DMS153 (cell line): ENCODE data around the gene ODC1.

Source experiments
- DNase-seq: peaks from one replicate; lab custom pipeline; 2025; lab: John Stamatoyannopoulos, UW

The ODC1 gene

GRCh38 chr2:10433947-10434885 is 13.9 kb downstream of the ODC1 start:
- DNase-seq, result no peak

- DNase-seq, result no peak
Observed at GRCh38 chr2:10433264-10433946, 14.7 kb downstream of the ODC1 start.

GRCh38 chr2:10432311-10433181 is 15.6 kb downstream of the ODC1 start:
- DNase-seq, result no peak

- no peak for DNase-seq
Observed at GRCh38 chr2:10431797-10432196, 16.3 kb downstream of the ODC1 start.

- no peak for DNase-seq
Observed at GRCh38 chr2:10430886-10431622, 17.1 kb downstream of the ODC1 start.

GRCh38 chr2:10428924-10429323 is 19.2 kb downstream of the ODC1 start:
- no peak for DNase-seq

GRCh38 chr2:10428355-10428754 is 19.8 kb downstream of the ODC1 start:
- DNase-seq, result no peak

GRCh38 chr2:10427618-10427949 is 20.5 kb downstream of the ODC1 start:
- DNase-seq, result no peak

GRCh38 chr2:10426726-10427617 is 21.2 kb downstream of the ODC1 start:
- no peak for DNase-seq

- no peak for DNase-seq
Observed at GRCh38 chr2:10425699-10426098, 22.4 kb downstream of the ODC1 start.

GRCh38 chr2:10424916-10425505 is 23.1 kb downstream of the ODC1 start:
- no peak for DNase-seq

- no peak for DNase-seq
Observed at GRCh38 chr2:10424051-10424450, 24.1 kb downstream of the ODC1 start.

- DNase-seq, result no peak
Observed at GRCh38 chr2:10423400-10423774, 24.7 kb downstream of the ODC1 start.

- DNase-seq, result no peak
Observed at GRCh38 chr2:10422732-10423399, 25.3 kb downstream of the ODC1 start.

GRCh38 chr2:10422251-10422650 is 25.9 kb downstream of the ODC1 start:
- DNase-seq, result no peak

- DNase-seq, result no peak
Observed at GRCh38 chr2:10419553-10420257, 28.4 kb downstream of the ODC1 start.

GRCh38 chr2:10417551-10418335 is 30.4 kb downstream of the ODC1 start:
- no peak for DNase-seq

GRCh38 chr2:10415640-10416039 is 32.5 kb downstream of the ODC1 start:
- no peak for DNase-seq
